ENCODE measurements around the gene VDAC2. TPM values are rescaled to one million over a fixed set of nuclear protein-coding genes. Genes with fewer than 3 reads are reported as not detected.
A peak's percentile ranks its signal among the peaks of the same experiment; 100 is the strongest.

The VDAC2 gene
- total RNA-seq, 1 donor from 2014 or later, result 204 TPM

DNA sequence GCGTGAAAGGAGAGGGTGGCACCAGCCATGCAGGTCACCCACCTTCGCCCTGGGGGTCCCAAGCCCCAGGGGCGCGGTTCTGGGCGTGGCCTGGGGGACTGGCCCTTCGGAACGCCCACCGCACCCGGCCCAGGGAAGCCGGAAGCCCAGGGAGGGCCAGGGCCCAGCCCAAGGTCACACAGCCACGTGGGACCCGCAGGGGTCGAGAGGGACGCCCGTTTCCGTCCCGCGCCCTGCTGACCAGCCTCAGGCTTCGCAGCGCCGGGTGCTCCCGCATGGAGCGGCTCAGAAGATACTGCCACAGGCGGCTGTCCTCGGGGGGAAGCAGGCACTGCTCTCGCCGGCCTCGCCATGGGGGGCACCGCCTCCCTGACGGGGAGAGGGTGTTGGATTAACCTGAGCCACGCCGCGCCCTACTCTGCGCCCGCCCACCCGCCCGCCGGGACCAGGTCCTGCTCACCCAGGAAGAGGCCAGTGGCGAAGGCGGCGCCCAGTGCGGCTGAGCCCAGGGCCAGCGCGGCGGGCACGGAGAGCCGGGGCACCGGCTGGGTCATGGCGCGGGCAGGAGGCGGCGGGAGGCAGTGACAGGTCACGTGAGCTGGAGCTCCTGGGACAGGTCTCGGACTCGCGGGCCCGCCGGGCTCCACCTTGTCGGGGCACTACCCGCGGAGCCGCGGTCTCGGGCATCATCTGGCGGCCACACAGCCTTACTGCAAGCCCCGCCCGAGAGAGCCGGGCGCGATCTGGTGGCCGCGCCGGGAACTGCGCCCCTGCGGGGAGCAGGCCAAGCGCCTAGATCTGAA, 25.0 kb downstream of the VDAC2 start, which contains the start of gene COMTD1:
Gene COMTD1 (minus strand): TSS at position 583 of the 803 bp plus-strand sequence. CDS start 29 bp downstream, at position 554.
- DNase-seq (ENCODE audit: extremely low spot score, unreplicated experiment), result peak; percentile 98
- Mint-ChIP-seq H3K4me1 (ENCODE audit: unreplicated experiment) (peaks cover 18% of the 10 kb centered on the region), H3K27me3 (no peaks in the 10 kb centered on the region), H3K4me3 (peak within 1 kb of the TSS; percentile 78), H3K36me3 (peaks cover 21% of the 10 kb centered on the region), H3K27ac (peak within 1 kb of the TSS; percentile 77), H3K9me3 (no peaks in the 10 kb centered on the region)
- TF ChIP-seq, protein P1, sequence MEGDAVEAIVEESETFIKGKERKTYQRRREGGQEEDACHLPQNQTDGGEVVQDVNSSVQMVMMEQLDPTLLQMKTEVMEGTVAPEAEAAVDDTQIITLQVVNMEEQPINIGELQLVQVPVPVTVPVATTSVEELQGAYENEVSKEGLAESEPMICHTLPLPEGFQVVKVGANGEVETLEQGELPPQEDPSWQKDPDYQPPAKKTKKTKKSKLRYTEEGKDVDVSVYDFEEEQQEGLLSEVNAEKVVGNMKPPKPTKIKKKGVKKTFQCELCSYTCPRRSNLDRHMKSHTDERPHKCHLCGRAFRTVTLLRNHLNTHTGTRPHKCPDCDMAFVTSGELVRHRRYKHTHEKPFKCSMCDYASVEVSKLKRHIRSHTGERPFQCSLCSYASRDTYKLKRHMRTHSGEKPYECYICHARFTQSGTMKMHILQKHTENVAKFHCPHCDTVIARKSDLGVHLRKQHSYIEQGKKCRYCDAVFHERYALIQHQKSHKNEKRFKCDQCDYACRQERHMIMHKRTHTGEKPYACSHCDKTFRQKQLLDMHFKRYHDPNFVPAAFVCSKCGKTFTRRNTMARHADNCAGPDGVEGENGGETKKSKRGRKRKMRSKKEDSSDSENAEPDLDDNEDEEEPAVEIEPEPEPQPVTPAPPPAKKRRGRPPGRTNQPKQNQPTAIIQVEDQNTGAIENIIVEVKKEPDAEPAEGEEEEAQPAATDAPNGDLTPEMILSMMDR (conservative IDR thresholded peaks at IDR 0.05), result peak; percentile 100

- no peak for DNase-seq (ENCODE audit: extremely low spot score, unreplicated experiment)
- Mint-ChIP-seq H3K4me1 (ENCODE audit: unreplicated experiment) (peaks cover 15% of the 10 kb centered on the region), H3K27ac (peak overlapping the region; percentile 77), H3K9me3 (no peaks in the 10 kb centered on the region), H3K27me3 (no peaks in the 10 kb centered on the region), H3K36me3 (peaks cover 18% of the 10 kb centered on the region), H3K4me3 (peak overlapping the region; percentile 78)
- TF ChIP-seq, protein P1 (conservative IDR thresholded peaks at IDR 0.05), result peak; percentile 31
Measured at GRCh38 chr10:75236178-75236825, 25.7 kb downstream of the VDAC2 start.

- Mint-ChIP-seq H3K36me3 (peaks cover under 1% of the 10 kb centered on the region), H3K4me1 (ENCODE audit: unreplicated experiment) (peaks cover 13% of the 10 kb centered on the region), H3K27me3 (no peaks in the 10 kb centered on the region), H3K27ac (peak overlapping the region; percentile 9), H3K9me3 (no peaks in the 10 kb centered on the region), H3K4me3 (no peak overlapping the region)
- TF ChIP-seq, protein P1 (conservative IDR thresholded peaks at IDR 0.05), result no peak
- no peak for DNase-seq (ENCODE audit: extremely low spot score, unreplicated experiment)
Measured at GRCh38 chr10:75238182-75239095, 27.8 kb downstream of the VDAC2 start.

GRCh38 chr10:75239096-75239790, 28.6 kb downstream of the VDAC2 start:
- H3K27me3 Mint-ChIP-seq, result no peaks in the 10 kb centered on the region
- DNase-seq (ENCODE audit: extremely low spot score, unreplicated experiment), result no peak
- H3K9me3 Mint-ChIP-seq, result no peaks in the 10 kb centered on the region
- TF ChIP-seq, protein P1 (conservative IDR thresholded peaks at IDR 0.05), result no peak
- no peaks in the 10 kb centered on the region for H3K36me3 Mint-ChIP-seq
- H3K4me1 Mint-ChIP-seq (ENCODE audit: unreplicated experiment), result peaks cover 12% of the 10 kb centered on the region
- H3K27ac Mint-ChIP-seq, result peak overlapping the region; percentile 9
- peak overlapping the region; percentile 5 for H3K4me3 Mint-ChIP-seq
